Esophagus squamous epithelium (tissue), 5 donors: ENCODE data around the gene CAPS2. TPM values are rescaled to one million over a fixed set of nuclear protein-coding genes. Genes with fewer than 3 reads are reported as not detected.

ENCODE experiments used
- DNase-seq: peaks from one replicate; lab custom pipeline; 2025; lab: John Stamatoyannopoulos, UW
- H3K27ac ChIP-seq, 4 donors: fragments of 200-600 bp; sonication (generic); one replicate each; pipeline ENCODE4 v1.5.1; 2016 to 2019; ENCODE audit warnings: mild to moderate bottlenecking in 1 of 4
- H3K27me3 ChIP-seq, 4 donors: fragments of 200-600 bp; sonication (generic); 1 replicate in 3 of 4; 2 replicates in 1 of 4; pipeline versions ENCODE4 v1.5.1 to v1.6.0; 2017 to 2021; ENCODE audit warnings: antibody characterized with exemption in 1 of 4
- H3K36me3 ChIP-seq, 3 donors: fragments of 200-600 bp; sonication (generic); one replicate each; pipeline ENCODE4 v1.5.1; 2016 to 2019
- H3K4me1 ChIP-seq, 3 donors: fragments of 200-600 bp; sonication (generic); one replicate each; pipeline ENCODE4 v1.5.1; 2017 to 2019
- H3K4me3 ChIP-seq, 4 donors: fragments of 200-600 bp; sonication (generic); 1 replicate in 3 of 4; 2 replicates in 1 of 4; pipeline ENCODE4 v1.5.1; 2016 to 2019; ENCODE audit warnings: mild to moderate bottlenecking in 2 of 4, moderate library complexity in 1 of 4
- H3K9me3 ChIP-seq, 3 donors: fragments of 200-600 bp; sonication (generic); one replicate each; pipeline ENCODE4 v1.5.1; 2016 to 2019
- POLR2A ChIP-seq, 4 donors: fragments of 450-650 bp; IDR thresholded peaks; one replicate each; pipeline ENCODE4 v1.6.1; 2017; ENCODE audit warnings: antibody characterized with exemption in 4 of 4, mild to moderate bottlenecking in 4 of 4, moderate library complexity in 3 of 4
- WGBS, 2 donors: methylation state at CpG; one replicate each; pipeline ENCODE4 v1.1.5; 2018; 5-methylcytosine and 5-hydroxymethylcytosine counted together
- intact Hi-C: fragments of 100-400 bp; cut with DNase I; formaldehyde crosslinking; loops from one replicate; pipeline ENCODE4 v1.15.0; 2022
- total RNA-seq, 4 donors: library from RNA; depleted of rRNA; stranded (reverse); fragments of >200 nt; gene quantifications; one replicate each; pipeline ENCODE4 v1.1.0, GENCODE V29; 2016
- TF ChIP-seq, protein P1 (sequence below), 6 experiments: fragments of 450-650 bp in 4 of 6; fragments of 200-600 bp in 2 of 6; sonication (generic) in 2 of 6; IDR thresholded peaks; one replicate each; pipeline ENCODE4 v1.5.1; 2016 to 2019; ENCODE audit warnings: antibody characterized with exemption in 6 of 6, mild to moderate bottlenecking in 4 of 6, moderate library complexity in 4 of 6
- donor health status: DM: yes; HTN: yes; CAD: no.

CAPS2 gene
- 1 to 10 TPM; 2.9 to 9.2 (median 5.8) TPM for total RNA-seq

DNA sequence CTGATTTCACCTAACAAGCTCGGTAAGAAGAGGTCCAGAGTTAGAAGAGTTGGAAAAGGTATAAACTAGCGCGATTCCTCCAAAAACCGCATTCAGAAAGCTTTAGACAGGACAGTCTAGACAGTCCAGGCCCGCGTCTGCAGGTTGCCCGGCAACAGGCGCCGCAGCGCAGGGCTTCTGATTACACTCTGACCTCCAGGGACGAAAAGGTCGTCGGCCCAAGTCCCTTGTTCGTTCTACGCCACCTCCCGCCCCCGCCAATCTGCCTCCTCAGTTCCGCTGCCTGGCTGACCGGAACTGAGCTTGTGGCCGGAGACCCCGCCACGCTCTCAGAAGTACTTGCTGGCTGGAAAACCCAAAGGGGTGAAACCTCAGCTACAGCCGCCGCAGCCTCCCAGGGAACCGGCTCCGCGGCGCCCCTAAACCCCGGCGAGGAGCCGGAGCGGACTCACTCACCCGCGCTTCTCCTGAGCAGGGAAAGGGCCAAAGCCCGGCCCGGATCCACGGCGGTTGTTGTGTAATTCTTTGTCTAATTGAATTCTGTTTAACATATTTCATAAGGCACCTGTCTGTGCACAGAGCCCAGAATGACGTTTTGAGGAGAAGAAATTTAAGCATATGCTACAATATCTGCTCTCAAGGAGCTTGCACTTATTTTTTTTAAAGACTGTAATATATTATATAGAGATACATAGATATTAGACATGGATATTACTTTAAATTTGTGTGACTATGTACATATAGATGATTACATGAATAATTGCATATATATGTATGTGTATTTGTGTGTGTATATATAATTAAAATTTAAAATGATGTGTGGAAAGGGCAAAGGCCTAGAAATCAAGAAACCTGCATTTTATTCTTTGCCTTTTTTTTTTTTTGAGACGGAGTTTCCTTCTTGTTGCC, at the start of gene CAPS2:
Gene CAPS2, minus strand, starts transcription at position 407 of the 909 bp plus-strand sequence. CDS start 3,826 bp downstream, outside the sequence.
- H3K27me3 ChIP-seq, result no peaks in the 10 kb centered on the region
- peak within 1 kb of the TSS in 3 of 4 donors; percentile 24 to 67 (median 26) for H3K27ac ChIP-seq
- peak within 1 kb of the TSS; percentile 42 to 71 (median 60) for H3K4me3 ChIP-seq
- H3K36me3 ChIP-seq, result no peaks in the 10 kb centered on the region
- no peaks in the 10 kb centered on the region for H3K9me3 ChIP-seq
- intact Hi-C loops, result loop anchor here (5.0 kb wide), 1 partner anchor 177 kb away; no protein-coding TSS in a partner anchor
- TF ChIP-seq, protein P1, sequence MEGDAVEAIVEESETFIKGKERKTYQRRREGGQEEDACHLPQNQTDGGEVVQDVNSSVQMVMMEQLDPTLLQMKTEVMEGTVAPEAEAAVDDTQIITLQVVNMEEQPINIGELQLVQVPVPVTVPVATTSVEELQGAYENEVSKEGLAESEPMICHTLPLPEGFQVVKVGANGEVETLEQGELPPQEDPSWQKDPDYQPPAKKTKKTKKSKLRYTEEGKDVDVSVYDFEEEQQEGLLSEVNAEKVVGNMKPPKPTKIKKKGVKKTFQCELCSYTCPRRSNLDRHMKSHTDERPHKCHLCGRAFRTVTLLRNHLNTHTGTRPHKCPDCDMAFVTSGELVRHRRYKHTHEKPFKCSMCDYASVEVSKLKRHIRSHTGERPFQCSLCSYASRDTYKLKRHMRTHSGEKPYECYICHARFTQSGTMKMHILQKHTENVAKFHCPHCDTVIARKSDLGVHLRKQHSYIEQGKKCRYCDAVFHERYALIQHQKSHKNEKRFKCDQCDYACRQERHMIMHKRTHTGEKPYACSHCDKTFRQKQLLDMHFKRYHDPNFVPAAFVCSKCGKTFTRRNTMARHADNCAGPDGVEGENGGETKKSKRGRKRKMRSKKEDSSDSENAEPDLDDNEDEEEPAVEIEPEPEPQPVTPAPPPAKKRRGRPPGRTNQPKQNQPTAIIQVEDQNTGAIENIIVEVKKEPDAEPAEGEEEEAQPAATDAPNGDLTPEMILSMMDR (IDR thresholded peaks at IDR 0.05), result peak in 2 of 6 experiments; percentile 10 to 20
- peak in 1 of 4 donors; percentile 44 for TF ChIP-seq POLR2A (IDR thresholded peaks at IDR 0.05)
- peaks cover 0 to 26% (median 5%) of the 10 kb centered on the region in 3 donors for H3K4me1 ChIP-seq
- 3 to 4% methylated on average over 23 to 31 of the region's 40 CpGs for WGBS, 2 donors
- peak; percentile 13 for DNase-seq

DNA sequence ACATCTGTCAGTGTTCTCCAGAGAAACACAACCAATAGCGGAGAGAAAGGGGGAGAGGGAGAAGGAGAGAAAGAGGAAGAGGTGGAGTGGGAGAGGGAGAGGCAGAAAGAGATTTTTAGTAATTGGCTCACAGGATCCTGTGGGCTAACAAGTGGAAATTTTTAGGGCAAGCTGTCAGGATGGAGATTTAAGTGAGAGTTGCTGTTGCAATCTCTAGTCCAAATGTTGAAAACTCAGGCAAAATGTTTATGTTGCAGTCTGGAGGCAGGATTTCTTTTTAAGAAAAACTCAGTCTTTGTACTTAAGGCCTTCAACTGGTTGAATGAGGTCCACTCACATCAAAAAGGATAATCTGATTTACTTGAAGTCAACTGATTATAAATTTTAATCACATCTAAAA, 48.2 kb upstream of the CAPS2 start:
- 67 to 88% methylated on average over 1 of the region's 1 CpG for WGBS, 2 donors
- no peak for DNase-seq
- Histone ChIP-seq H3K36me3 (no peaks in the 10 kb centered on the region), H3K27me3 (no peaks in the 10 kb centered on the region), H3K4me1 (peaks cover 0 to 14% (median 8%) of the 10 kb centered on the region in 3 donors), H3K4me3 (no peak overlapping the region), H3K9me3 (no peaks in the 10 kb centered on the region), H3K27ac (no peak overlapping the region)
- TF ChIP-seq, protein P1 (IDR thresholded peaks at IDR 0.05), result no peak
- no peak for TF ChIP-seq POLR2A (IDR thresholded peaks at IDR 0.05)
- intact Hi-C loops, result no loop called here

DNA sequence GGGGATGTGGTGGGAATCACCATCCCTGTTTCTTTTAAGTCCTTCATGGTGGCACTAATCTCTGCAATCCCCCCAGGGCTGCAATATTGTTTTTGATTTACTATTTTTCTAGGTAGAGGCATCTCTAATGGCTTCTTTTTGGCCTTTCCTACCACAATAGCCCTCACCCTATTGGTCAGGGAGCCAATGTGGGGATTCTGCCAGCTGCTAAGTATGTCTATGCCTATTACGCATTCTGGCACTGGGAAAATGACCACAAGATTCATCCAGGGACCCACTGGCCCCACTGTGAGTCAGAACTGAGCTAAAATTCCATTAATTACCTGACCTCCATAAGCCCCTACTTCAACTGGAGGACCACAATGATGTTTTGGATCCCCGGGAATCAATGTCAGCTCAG, 44.8 kb upstream of the CAPS2 start:
- H3K27me3 ChIP-seq, result no peaks in the 10 kb centered on the region
- 100% methylated on average over 2 of the region's 2 CpGs for WGBS, 2 donors
- intact Hi-C loops, result no loop called here
- no peak for DNase-seq
- H3K9me3 ChIP-seq, result no peaks in the 10 kb centered on the region
- H3K4me1 ChIP-seq, result peaks cover 0 to 11% (median 8%) of the 10 kb centered on the region in 3 donors
- TF ChIP-seq, protein P1 (IDR thresholded peaks at IDR 0.05), result no peak
- TF ChIP-seq POLR2A (IDR thresholded peaks at IDR 0.05), result no peak
- H3K27ac ChIP-seq, result no peak overlapping the region
- H3K36me3 ChIP-seq, result no peaks in the 10 kb centered on the region
- no peak overlapping the region for H3K4me3 ChIP-seq

DNA sequence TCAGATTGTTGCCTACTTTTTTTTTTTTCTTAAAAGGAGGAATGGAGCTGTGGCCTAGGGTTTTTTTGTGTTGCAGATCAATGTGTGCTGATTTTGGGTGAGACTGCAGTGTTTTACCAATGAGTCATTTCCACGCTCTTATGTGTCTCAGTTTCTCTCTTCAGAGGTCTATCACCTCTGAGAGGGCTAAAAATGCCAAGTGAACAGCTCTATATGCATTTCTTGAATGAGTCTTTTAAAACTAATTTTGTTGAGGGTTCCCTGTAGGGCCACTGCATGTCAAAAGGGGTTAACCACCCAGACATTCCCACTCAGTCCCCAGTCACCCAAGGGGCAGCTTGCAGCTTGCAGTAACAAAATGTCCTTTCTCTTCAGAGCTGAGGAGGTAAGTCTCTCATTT, 36.5 kb upstream of the CAPS2 start:
- intact Hi-C loops, result no loop called here
- H3K4me1 ChIP-seq, result no peaks in the 10 kb centered on the region
- DNase-seq, result no peak
- H3K36me3 ChIP-seq, result no peaks in the 10 kb centered on the region
- no peak overlapping the region for H3K4me3 ChIP-seq
- WGBS, 2 donors, result 78 to 90% methylated on average over 1 of the region's 1 CpG
- H3K27ac ChIP-seq, result no peak overlapping the region
- H3K27me3 ChIP-seq, result no peaks in the 10 kb centered on the region
- H3K9me3 ChIP-seq, result no peaks in the 10 kb centered on the region
- no peak for TF ChIP-seq POLR2A (IDR thresholded peaks at IDR 0.05)

DNA sequence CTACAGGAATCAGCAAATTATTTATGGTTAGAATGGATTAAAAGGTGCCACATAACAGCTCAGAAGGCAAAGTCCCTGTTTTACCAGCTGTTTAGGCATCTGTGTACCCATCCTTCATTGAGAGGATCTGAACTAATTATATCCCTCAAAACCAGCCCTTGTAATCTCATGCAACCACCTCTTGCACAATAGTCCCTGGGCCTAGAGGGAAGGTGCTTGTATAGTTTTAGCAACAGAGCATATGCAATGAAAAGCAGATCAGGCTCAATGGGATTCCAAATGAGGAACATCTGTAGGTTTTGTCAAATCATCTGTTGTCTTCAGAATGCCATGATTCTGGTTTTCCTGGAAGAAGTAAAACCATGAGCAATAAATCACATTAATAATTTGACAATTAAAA, 34.8 kb upstream of the CAPS2 start:
- Histone ChIP-seq H3K4me3 (no peak overlapping the region), H3K9me3 (no peaks in the 10 kb centered on the region), H3K36me3 (no peaks in the 10 kb centered on the region), H3K4me1 (no peaks in the 10 kb centered on the region), H3K27me3 (no peaks in the 10 kb centered on the region), H3K27ac (no peak overlapping the region)
- no peak for DNase-seq
- no peak for TF ChIP-seq POLR2A (IDR thresholded peaks at IDR 0.05)
- intact Hi-C loops, result no loop called here

DNA sequence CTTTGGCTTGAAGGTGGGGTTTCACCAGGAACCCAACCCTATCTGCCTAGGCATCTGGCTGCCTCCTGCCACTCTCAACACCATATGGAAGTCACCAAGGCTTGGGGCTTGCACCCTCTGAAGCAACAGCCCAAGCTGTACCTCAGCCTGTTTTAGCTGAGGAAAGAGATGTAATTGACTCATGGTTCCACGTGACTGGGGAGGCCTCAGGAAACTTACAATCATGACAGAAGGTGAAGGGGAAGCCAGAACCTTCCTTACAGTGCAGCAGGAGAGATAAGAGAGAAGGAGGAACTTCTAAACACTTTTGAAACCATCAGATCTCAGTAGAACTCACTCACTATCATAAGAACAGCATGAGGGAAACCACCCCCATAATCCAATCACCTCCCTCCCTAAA, 31.3 kb upstream of the CAPS2 start:
- intact Hi-C loops, result no loop called here
- no peak for DNase-seq
- TF ChIP-seq, protein P1 (IDR thresholded peaks at IDR 0.05), result no peak
- TF ChIP-seq POLR2A (IDR thresholded peaks at IDR 0.05), result no peak
- no peaks in the 10 kb centered on the region for H3K36me3 ChIP-seq
- WGBS, 2 donors, result 57 to 67% methylated on average over 1 of the region's 1 CpG
- H3K27ac ChIP-seq, result no peak overlapping the region
- H3K4me1 ChIP-seq, result no peaks in the 10 kb centered on the region
- no peaks in the 10 kb centered on the region for H3K27me3 ChIP-seq
- H3K4me3 ChIP-seq, result no peak overlapping the region
- no peaks in the 10 kb centered on the region for H3K9me3 ChIP-seq
